ENCODE results near the gene TP53AIP1.

The TP53AIP1 gene

GRCh38 chr11:128942817-128943427 lies at the start of gene TP53AIP1:
Gene TP53AIP1, minus strand, starts transcription at chr11:128942871. Its CDS starts 5,053 bp downstream, at chr11:128937818.
- no peak for DNase-seq

DNA sequence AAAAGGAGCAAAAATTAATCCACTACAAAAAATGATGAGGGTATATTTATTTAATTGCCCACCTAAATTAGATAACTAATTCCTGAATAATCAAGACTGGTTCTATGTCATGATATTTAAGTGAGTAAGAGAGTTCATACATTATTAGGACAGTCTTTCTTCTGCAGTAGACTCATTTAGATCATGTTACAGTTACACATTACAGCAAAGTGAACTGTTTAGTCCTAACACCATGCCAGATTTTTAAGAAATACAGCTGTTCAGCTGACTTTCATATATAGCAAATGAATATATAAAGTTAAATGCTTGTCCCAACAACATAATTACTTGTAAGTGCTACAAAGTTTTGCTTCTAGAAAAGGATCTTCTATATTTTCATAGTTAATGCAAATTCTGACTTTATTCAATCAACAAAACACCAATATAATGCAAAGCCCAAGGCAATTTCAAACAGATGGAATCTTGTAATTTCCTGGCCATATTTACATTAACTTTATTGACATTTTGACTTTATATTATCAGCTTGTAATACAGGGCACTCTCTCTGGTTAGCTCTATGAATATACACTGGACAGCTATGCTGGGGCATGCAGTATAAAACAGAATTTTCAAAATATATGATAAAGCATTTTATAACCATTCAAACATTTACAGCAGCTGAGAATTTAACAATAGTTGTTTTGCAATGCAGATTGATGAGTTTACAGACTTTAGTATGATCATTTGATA lies 45.7 kb upstream of the TP53AIP1 start:
- DNase-seq, result no peak

DNA sequence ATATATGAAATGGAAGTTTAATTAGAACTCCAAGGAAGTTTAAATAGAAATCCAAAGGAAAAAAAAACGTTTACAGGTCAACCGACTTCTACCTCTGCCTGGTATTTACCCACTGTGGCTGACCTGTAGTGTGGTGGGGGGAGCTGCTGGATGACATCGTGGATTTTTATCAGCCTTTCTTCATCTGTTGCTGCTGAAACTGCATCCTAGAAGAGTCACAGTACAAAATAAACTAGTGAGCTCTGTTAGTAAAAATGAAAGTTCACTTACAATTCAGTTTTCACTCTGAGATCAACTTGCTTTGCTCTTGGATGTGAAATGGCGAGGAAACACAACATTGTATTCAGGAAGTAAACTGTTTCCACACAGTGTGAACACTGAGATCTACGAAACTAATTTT lies 43.2 kb upstream of the TP53AIP1 start:
- no peak for DNase-seq

DNA sequence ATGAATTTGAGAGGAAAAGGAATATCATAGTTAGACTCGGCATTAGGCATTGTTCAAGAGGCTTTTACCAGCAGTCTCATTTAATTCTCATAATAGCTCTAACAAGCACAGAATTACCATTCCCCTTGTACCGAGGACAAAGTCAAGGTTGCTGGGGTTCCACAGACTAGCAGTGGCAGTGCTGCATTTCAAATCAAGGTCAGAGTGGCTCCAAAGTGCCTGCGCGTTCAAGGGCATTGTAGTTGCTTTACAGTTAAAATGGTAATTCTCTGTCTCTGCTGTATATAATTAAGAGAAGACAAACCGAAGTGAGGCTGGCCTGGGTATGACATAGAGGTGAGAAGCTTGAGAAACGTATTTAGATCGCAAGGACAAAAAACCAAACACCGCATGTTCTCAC lies 40.4 kb upstream of the TP53AIP1 start:
- DNase-seq, result no peak

DNA sequence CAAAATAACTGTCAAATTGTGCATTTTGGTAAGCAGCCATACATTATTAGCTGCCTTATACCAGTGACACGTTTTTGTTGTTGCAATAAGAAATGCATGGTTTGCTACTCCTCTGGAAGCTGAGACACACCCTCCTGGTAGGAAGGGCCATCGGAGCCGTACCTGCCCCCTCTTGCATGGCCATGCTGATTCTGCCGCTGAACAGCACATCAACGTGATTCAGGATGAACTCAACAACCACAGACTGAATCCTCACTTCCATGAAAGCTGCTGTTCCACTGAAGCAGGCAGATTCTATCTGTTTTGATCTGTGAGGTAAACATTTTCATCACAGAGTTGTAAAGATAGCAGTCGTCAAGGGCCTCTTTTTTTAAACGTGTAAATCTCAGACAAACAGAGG lies 38.6 kb upstream of the TP53AIP1 start:
- no peak for DNase-seq

GRCh38 chr11:128970598-128971190 lies 28.0 kb upstream of the TP53AIP1 start:
- DNase-seq, result no peak

- no peak for DNase-seq
These were observed 26.2 kb upstream of the TP53AIP1 start for GRCh38 chr11:128968916-128969315.

DNA sequence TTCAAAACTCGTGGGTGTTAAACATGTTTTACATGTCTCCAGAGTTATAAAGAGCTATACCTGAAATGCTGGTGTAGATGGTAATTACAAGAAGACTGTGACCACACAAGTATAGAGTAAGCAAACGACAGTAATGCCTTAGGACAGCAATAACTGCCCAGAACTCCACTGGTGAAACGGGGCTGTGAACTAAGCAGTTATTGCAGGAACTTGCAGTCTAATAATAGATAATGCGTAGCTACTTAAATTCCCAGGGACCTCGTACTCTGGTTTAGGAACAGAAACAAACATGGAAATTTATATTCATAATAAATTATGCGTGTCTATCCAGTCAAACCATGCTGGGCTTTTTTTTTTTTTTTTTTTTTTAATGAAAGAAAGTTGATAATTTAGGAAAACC lies 24.9 kb upstream of the TP53AIP1 start:
- DNase-seq, result no peak

DNA sequence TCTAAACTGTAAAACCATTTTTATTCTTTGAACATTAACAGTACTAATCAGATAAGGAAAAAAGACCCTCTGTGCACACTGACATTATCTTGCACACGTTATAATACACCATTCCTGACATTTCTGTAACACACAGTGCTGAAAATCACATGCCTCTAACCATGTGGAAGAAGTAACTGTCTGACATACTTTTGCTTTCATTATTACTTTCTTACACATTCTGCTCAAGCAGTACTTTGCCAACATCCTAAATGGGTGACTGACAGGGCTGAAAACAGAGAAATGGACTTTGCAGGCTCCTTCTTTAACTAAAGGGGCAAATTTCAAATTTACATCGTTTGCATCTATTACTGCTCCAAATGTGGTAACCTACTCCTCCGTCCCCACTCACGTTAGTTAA lies 22.8 kb upstream of the TP53AIP1 start:
- peak; percentile 3 for DNase-seq

GRCh38 chr11:128964463-128964930 lies 21.8 kb upstream of the TP53AIP1 start:
- DNase-seq, result no peak

GRCh38 chr11:128963744-128964325 lies 21.2 kb upstream of the TP53AIP1 start:
- no peak for DNase-seq

DNA sequence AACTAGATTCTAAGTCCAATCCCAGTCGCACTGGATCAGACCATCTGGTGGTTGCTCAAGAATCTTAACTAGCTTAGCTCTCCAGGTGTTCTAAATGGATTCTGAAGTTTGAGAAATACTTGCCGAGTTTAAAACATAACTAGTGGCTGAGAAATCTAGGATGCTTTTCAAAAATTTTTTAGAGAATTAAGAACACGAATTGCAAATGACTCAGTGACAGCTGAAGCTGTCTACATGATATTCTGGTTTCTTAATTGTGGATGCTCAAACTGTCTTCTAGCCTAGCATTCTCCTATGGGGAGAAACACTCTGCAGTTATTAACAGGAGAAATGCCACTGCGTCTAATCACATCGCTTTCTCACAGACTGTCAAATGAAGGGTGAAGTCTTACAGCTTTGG lies 20.2 kb upstream of the TP53AIP1 start:
- DNase-seq, result no peak

GRCh38 chr11:128961645-128962044 lies 19.0 kb upstream of the TP53AIP1 start:
- DNase-seq, result no peak

DNA sequence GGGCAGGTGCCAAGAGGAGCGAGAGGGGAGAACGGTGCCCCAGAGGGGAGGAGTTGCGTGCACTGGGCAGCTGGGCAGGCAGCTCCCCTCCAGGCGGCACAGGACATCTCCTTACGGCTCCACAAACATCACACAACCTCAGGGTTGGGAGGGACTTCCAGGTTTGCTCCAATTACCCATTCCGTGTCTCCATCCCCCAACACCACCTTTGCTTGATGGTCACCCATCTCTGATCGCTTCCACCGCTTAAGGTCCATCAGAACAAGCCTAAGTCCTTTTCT lies 14.5 kb upstream of the TP53AIP1 start:
- no peak for DNase-seq

GRCh38 chr11:128956401-128957201 lies 13.9 kb upstream of the TP53AIP1 start:
- DNase-seq, result peak; percentile 51

GRCh38 chr11:128955636-128956035 lies 13.0 kb upstream of the TP53AIP1 start:
- DNase-seq, result no peak

GRCh38 chr11:128953151-128953550 lies 10.5 kb upstream of the TP53AIP1 start:
- no peak for DNase-seq

GRCh38 chr11:128949791-128950454 lies 7.3 kb upstream of the TP53AIP1 start:
- no peak for DNase-seq

GRCh38 chr11:128948583-128948982 lies 5.9 kb upstream of the TP53AIP1 start:
- DNase-seq, result no peak

DNA sequence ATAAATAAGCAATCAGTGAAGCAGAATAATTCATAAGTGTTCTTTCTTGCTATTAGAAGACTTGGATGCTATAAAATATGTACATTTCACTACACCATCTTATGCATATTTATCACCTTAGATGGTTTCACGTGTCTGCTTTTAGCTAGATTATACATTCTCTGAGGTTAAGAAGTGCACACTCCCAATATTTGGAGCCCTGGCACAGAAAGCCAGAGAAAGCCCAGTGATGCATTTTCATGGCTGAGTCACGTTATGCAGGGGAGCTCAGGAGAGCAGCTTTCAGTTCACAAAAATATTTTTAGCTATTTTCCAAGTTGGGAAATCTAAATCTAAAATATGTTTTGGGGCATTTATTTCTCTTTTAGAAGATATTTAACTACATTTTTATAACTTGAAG lies 5.1 kb upstream of the TP53AIP1 start:
- DNase-seq, result no peak

GRCh38 chr11:128946648-128947047 lies 4.0 kb upstream of the TP53AIP1 start:
- DNase-seq, result no peak

- no peak for DNase-seq
These were observed 831 bp upstream of the TP53AIP1 start for GRCh38 chr11:128943428-128943976.

- DNase-seq, result no peak
These were observed 429 bp downstream of the TP53AIP1 start for GRCh38 chr11:128942272-128942612.
